ENCODE data around the gene VPS8. TPM values are rescaled to one million over a fixed set of nuclear protein-coding genes. Genes with fewer than 3 reads are reported as not detected.

The VPS8 gene
- total and polyA plus RNA-seq, 2 of the 13 experiments (the other 11 are each of a cell fraction or from before 2014, with no cell fraction given), result 14.2 to 35.1 TPM

DNA sequence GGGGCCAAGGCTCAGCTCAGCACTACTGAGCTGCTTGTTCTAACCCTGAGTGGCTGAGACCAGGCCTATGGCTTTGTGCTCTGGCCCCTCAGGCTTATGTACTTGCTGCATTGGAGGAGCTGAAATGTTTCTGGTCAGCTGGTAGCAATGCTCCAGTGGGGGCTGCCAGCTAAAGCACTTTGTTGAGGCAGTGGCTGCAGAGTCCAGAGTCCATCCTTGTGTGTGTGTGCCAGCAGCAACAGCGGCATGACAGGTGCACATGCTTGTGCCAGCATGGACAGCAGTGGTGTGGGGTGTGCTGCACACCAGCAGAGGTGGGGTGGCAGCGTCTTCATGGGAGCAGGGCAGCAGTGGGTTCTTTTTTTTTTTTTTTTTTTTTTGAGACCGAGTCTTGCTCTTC, 169.1 kb downstream of the VPS8 start (continued):
- 0 out of 2 replicates have a peak, but pooled peaks have one; percentile 18 for TF ChIP-seq TFE3 (CRISPR knock-in tag; IDR thresholded peaks at IDR 0.05)
- TF ChIP-seq HNRNPL (IDR thresholded peaks at IDR 0.05; ENCODE audit: low read depth, low read length), result peak; percentile 88
- TF ChIP-seq ZNF138 (CRISPR knock-in tag; IDR thresholded peaks at IDR 0.05; ENCODE audit: low read depth), result no peak
- no peak for TF ChIP-seq MBD4 (IDR thresholded peaks at IDR 0.05; ENCODE audit: borderline replicate concordance, low read length)
- TF ChIP-seq ZNF589 (CRISPR knock-in tag; conservative IDR thresholded peaks at IDR 0.05), result no peak
- TF ChIP-seq MIXL1 (CRISPR knock-in tag; IDR thresholded peaks at IDR 0.05), result 0 out of 2 replicates have a peak, but pooled peaks have one; percentile 36
- TF ChIP-seq WIZ (CRISPR knock-in tag; IDR thresholded peaks at IDR 0.05), result no peak
- TF ChIP-seq, protein P1, sequence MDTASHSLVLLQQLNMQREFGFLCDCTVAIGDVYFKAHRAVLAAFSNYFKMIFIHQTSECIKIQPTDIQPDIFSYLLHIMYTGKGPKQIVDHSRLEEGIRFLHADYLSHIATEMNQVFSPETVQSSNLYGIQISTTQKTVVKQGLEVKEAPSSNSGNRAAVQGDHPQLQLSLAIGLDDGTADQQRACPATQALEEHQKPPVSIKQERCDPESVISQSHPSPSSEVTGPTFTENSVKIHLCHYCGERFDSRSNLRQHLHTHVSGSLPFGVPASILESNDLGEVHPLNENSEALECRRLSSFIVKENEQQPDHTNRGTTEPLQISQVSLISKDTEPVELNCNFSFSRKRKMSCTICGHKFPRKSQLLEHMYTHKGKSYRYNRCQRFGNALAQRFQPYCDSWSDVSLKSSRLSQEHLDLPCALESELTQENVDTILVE (CRISPR knock-in tag; IDR thresholded peaks at IDR 0.05), result no peak
- no peak for TF ChIP-seq PHF8 (CRISPR knock-in tag; IDR thresholded peaks at IDR 0.05)
- peak; percentile 63 for TF ChIP-seq ZNF687 (CRISPR knock-in tag; IDR thresholded peaks at IDR 0.05)
- TF ChIP-seq, protein P2, sequence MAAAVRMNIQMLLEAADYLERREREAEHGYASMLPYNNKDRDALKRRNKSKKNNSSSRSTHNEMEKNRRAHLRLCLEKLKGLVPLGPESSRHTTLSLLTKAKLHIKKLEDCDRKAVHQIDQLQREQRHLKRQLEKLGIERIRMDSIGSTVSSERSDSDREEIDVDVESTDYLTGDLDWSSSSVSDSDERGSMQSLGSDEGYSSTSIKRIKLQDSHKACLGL (CRISPR knock-in tag; IDR thresholded peaks at IDR 0.05), result no peak
- TF ChIP-seq HIVEP1 (CRISPR knock-in tag; IDR thresholded peaks at IDR 0.05), result no peak
- TF ChIP-seq, protein P3, sequence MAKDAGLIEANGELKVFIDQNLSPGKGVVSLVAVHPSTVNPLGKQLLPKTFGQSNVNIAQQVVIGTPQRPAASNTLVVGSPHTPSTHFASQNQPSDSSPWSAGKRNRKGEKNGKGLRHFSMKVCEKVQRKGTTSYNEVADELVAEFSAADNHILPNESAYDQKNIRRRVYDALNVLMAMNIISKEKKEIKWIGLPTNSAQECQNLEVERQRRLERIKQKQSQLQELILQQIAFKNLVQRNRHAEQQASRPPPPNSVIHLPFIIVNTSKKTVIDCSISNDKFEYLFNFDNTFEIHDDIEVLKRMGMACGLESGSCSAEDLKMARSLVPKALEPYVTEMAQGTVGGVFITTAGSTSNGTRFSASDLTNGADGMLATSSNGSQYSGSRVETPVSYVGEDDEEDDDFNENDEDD (CRISPR knock-in tag; IDR thresholded peaks at IDR 0.05; ENCODE audit: borderline replicate concordance), result no peak
- TF ChIP-seq ZMYM4 (CRISPR knock-in tag; IDR thresholded peaks at IDR 0.05), result peak; percentile 66; the same call in 1 of the 2 replicates
- TF ChIP-seq HIC2 (CRISPR knock-in tag; IDR thresholded peaks at IDR 0.05; ENCODE audit: low read depth), result peak; percentile 87
- no peak for TF ChIP-seq ZNF850 (CRISPR knock-in tag; conservative IDR thresholded peaks at IDR 0.05)
- TF ChIP-seq GPN1 (CRISPR knock-in tag; IDR thresholded peaks at IDR 0.05; ENCODE audit: borderline replicate concordance), result no peak
- TF ChIP-seq SAP130 (CRISPR knock-in tag; IDR thresholded peaks at IDR 0.05; ENCODE audit: low read depth), result peak; percentile 76
- TF ChIP-seq ZNF296 (CRISPR knock-in tag; conservative IDR thresholded peaks at IDR 0.05), result no peak
- TF ChIP-seq ARNT (IDR thresholded peaks at IDR 0.05), result no peak
- TF ChIP-seq ZNF251 (CRISPR knock-in tag; IDR thresholded peaks at IDR 0.05), result no peak

Data from HepG2 (cell line).